ENCODE data around the gene KDM1A.

The KDM1A gene

GRCh38 chr1:23125489-23125888 is 106.2 kb downstream of the KDM1A start:
- H4K20me1 ChIP-seq (ENCODE audit: insufficient read depth, low read length, poor library complexity, severe bottlenecking) = peaks cover 23% of the 10 kb centered on the region
- H3K9ac ChIP-seq (ENCODE audit: low read depth, low read length, poor library complexity, severe bottlenecking) = no peak overlapping the region
- no peak overlapping the region for H3K4me2 ChIP-seq (ENCODE audit: low read depth, low read length, poor library complexity, severe bottlenecking)
- H3K4me3 ChIP-seq (ENCODE audit: low read length, poor library complexity, severe bottlenecking) = no peak overlapping the region
- no peaks in the 10 kb centered on the region for H3K36me3 ChIP-seq (ENCODE audit: insufficient read depth, low read length)
- no peaks in the 10 kb centered on the region for H3K27me3 ChIP-seq (ENCODE audit: insufficient read depth, low read length, poor library complexity, severe bottlenecking)
- H3F3A ChIP-seq (ENCODE audit: low read depth) = no peaks in the 10 kb centered on the region
- H3K4me1 ChIP-seq (ENCODE audit: insufficient read depth, low read length, poor library complexity, severe bottlenecking) = peaks cover 13% of the 10 kb centered on the region
- no peak for TF ChIP-seq EZH2phosphoT487 (IDR thresholded peaks at IDR 0.05; ENCODE audit: borderline replicate concordance)
- TF ChIP-seq CTCF (conservative IDR thresholded peaks at IDR 0.05; ENCODE audit: low read length) = no peak
- no peak overlapping the region for H2AFZ ChIP-seq (ENCODE audit: low read length)
- no peaks in the 10 kb centered on the region for H3K9me2 ChIP-seq (replicated peaks; ENCODE audit: low read depth, low read length)
- peaks cover 85% of the 10 kb centered on the region for H3K79me2 ChIP-seq (ENCODE audit: insufficient read depth, low read length)
- no peaks in the 10 kb centered on the region for H3K9me3 ChIP-seq (ENCODE audit: insufficient read depth, low read depth, low read length)

GRCh38 chr1:23126200-23126599 is 106.9 kb downstream of the KDM1A start:
- peaks cover 84% of the 10 kb centered on the region for H3K79me2 ChIP-seq (ENCODE audit: insufficient read depth, low read length)
- H3K36me3 ChIP-seq (ENCODE audit: insufficient read depth, low read length) = no peaks in the 10 kb centered on the region
- H3K9me3 ChIP-seq (ENCODE audit: insufficient read depth, low read depth, low read length) = no peaks in the 10 kb centered on the region
- H3K4me1 ChIP-seq (ENCODE audit: insufficient read depth, low read length, poor library complexity, severe bottlenecking) = peaks cover 13% of the 10 kb centered on the region
- H3F3A ChIP-seq (ENCODE audit: low read depth) = no peaks in the 10 kb centered on the region
- no peaks in the 10 kb centered on the region for H3K9me2 ChIP-seq (replicated peaks; ENCODE audit: low read depth, low read length)
- no peaks in the 10 kb centered on the region for H3K27me3 ChIP-seq (ENCODE audit: insufficient read depth, low read length, poor library complexity, severe bottlenecking)
- no peak for TF ChIP-seq EZH2phosphoT487 (IDR thresholded peaks at IDR 0.05; ENCODE audit: borderline replicate concordance)
- TF ChIP-seq CTCF (conservative IDR thresholded peaks at IDR 0.05; ENCODE audit: low read length) = no peak
- no peak overlapping the region for H3K4me2 ChIP-seq (ENCODE audit: low read depth, low read length, poor library complexity, severe bottlenecking)
- H4K20me1 ChIP-seq (ENCODE audit: insufficient read depth, low read length, poor library complexity, severe bottlenecking) = peaks cover 20% of the 10 kb centered on the region
- no peak overlapping the region for H3K9ac ChIP-seq (ENCODE audit: low read depth, low read length, poor library complexity, severe bottlenecking)
- H2AFZ ChIP-seq (ENCODE audit: low read length) = no peak overlapping the region
- H3K4me3 ChIP-seq (ENCODE audit: low read length, poor library complexity, severe bottlenecking) = no peak overlapping the region

- no peaks in the 10 kb centered on the region for H3F3A ChIP-seq (ENCODE audit: low read depth)
- H3K36me3 ChIP-seq (ENCODE audit: insufficient read depth, low read length) = no peaks in the 10 kb centered on the region
- peaks cover 20% of the 10 kb centered on the region for H4K20me1 ChIP-seq (ENCODE audit: insufficient read depth, low read length, poor library complexity, severe bottlenecking)
- H3K9me2 ChIP-seq (replicated peaks; ENCODE audit: low read depth, low read length) = no peaks in the 10 kb centered on the region
- no peak for TF ChIP-seq CTCF (conservative IDR thresholded peaks at IDR 0.05; ENCODE audit: low read length)
- TF ChIP-seq EZH2phosphoT487 (IDR thresholded peaks at IDR 0.05; ENCODE audit: borderline replicate concordance) = no peak
- H3K4me3 ChIP-seq (ENCODE audit: low read length, poor library complexity, severe bottlenecking) = no peak overlapping the region
- no peak overlapping the region for H2AFZ ChIP-seq (ENCODE audit: low read length)
- no peaks in the 10 kb centered on the region for H3K9me3 ChIP-seq (ENCODE audit: insufficient read depth, low read depth, low read length)
- no peaks in the 10 kb centered on the region for H3K27me3 ChIP-seq (ENCODE audit: insufficient read depth, low read length, poor library complexity, severe bottlenecking)
- H3K4me1 ChIP-seq (ENCODE audit: insufficient read depth, low read length, poor library complexity, severe bottlenecking) = peaks cover 13% of the 10 kb centered on the region
- H3K9ac ChIP-seq (ENCODE audit: low read depth, low read length, poor library complexity, severe bottlenecking) = no peak overlapping the region
- H3K79me2 ChIP-seq (ENCODE audit: insufficient read depth, low read length) = peaks cover 83% of the 10 kb centered on the region
- H3K4me2 ChIP-seq (ENCODE audit: low read depth, low read length, poor library complexity, severe bottlenecking) = no peak overlapping the region
Measured at GRCh38 chr1:23126801-23127200, 107.5 kb downstream of the KDM1A start.
